ENCODE measurements around the gene SLC38A11. TPM values are rescaled to one million over a fixed set of nuclear protein-coding genes. Genes with fewer than 3 reads are reported as not detected.

Gene SLC38A11
- total and polyA plus RNA-seq, 2 of the 8 experiments (the other 6 are each of a cell fraction or from before 2014, with no cell fraction given) = not detected

DNA sequence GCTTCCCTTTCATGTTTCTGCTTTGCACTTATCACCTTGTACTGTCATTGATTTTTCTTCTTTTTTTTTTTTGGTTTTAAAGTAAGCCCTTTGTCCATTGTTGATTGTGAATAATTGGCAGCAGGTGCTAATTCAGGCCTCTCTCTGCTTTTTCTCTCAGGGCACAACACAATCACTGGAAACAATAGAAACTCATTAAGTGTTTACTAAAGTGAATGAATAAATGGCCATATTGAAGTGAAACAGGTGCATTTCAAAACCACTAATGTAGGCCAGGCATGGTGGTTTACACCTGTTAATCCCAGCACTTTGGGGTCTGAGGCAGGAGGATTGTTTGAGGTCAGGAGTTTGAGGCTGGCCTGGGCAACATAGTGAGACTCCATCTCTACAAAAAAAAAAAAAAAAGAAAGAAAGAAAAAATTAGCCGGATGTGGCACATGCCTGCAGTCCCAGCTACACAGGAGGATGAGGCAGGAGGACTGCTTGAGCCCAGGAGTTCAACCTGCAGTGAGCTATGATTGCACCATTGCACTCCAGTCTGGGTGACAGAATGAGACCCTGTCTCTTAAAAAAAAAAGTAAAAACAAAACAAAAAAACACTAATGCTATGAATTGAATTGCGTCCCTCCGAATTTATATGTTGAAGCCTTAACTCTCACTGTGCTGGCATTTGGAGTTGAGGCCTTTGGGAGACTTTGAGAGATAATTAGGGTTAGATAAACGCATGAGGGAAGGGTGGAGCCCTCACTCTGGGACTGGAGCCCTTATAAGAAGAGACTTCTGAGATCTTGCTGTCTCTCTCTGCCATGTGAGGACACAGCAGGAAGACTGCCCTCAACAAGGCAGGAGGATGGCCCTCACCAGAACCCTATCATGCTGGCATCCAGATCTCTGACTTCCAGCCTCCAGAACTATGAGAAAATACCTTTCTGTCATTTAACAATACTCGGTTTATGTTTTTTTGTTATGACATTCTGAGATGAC is 19.9 kb downstream of the SLC38A11 start (continued):
- TF ChIP-seq, protein P1, sequence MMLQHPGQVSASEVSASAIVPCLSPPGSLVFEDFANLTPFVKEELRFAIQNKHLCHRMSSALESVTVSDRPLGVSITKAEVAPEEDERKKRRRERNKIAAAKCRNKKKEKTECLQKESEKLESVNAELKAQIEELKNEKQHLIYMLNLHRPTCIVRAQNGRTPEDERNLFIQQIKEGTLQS (IDR thresholded peaks at IDR 0.05; ENCODE audit: insufficient read depth, low read depth, low read length) = no peak
- TF ChIP-seq, protein P2, sequence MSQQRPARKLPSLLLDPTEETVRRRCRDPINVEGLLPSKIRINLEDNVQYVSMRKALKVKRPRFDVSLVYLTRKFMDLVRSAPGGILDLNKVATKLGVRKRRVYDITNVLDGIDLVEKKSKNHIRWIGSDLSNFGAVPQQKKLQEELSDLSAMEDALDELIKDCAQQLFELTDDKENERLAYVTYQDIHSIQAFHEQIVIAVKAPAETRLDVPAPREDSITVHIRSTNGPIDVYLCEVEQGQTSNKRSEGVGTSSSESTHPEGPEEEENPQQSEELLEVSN (IDR thresholded peaks at IDR 0.05) = no peak
- TF ChIP-seq BCL11A (IDR thresholded peaks at IDR 0.05; ENCODE audit: low read depth in 2 of 2, low read length in 2 of 2) (no peak), TCF12 (IDR thresholded peaks at IDR 0.05; ENCODE audit: low read depth, low read length) (no peak), POU5F1 (IDR thresholded peaks at IDR 0.05; ENCODE audit: low read depth, low read length) (no peak)
- TF ChIP-seq, protein P3, sequence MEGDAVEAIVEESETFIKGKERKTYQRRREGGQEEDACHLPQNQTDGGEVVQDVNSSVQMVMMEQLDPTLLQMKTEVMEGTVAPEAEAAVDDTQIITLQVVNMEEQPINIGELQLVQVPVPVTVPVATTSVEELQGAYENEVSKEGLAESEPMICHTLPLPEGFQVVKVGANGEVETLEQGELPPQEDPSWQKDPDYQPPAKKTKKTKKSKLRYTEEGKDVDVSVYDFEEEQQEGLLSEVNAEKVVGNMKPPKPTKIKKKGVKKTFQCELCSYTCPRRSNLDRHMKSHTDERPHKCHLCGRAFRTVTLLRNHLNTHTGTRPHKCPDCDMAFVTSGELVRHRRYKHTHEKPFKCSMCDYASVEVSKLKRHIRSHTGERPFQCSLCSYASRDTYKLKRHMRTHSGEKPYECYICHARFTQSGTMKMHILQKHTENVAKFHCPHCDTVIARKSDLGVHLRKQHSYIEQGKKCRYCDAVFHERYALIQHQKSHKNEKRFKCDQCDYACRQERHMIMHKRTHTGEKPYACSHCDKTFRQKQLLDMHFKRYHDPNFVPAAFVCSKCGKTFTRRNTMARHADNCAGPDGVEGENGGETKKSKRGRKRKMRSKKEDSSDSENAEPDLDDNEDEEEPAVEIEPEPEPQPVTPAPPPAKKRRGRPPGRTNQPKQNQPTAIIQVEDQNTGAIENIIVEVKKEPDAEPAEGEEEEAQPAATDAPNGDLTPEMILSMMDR (IDR thresholded peaks at IDR 0.05; ENCODE audit: control extremely low read depth in 1 of 3, insufficient read depth in 1 of 3, low read depth in 1 of 3, low read length in 3 of 3) = no peak

Measured in H1 (cell line).